ENCODE data around the gene LIMS2.

LIMS2 gene

GRCh38 chr2:127597046-127597983 lies 78.0 kb downstream of the LIMS2 start:
- TF ChIP-seq CTCF (IDR thresholded peaks at IDR 0.05) (no peak), ZFX (IDR thresholded peaks at IDR 0.05; ENCODE audit: borderline replicate concordance) (no peak)

DNA sequence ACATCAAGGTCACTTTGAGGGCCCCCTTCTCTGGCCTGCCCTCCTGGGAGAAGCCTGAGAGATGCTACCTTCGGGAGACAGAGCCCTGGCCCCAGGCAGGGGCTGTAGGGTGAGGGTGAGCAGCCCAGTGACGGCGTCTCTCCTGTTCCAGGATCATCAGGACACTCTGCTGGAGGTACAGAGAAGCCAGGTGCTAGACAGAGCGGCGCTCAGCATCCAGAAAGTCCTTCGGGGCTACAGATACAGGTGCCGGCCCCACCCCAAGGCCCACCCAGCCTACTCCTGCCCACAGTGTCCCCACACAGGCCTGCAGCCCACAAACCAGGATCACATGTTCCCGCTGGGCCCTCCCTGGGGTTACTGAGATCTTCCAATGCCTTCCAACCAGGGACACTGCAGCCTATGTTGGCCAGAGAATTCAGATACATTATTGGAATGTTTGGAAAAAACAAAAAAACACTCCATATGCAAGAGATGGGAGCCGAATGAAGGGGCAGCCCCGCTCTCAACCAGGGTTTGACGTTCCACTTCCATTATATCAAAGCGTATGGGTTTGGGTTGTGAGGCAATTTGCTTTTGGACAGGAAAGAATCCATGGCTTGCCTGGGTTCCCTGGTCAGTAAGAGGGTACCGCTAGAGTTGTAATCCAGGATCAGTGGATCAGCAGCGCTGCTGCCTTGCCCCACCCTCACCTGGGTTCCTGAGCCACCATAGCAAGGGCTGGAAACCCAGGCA lies 78.9 kb downstream of the LIMS2 start:
- no peak for TF ChIP-seq CTCF (IDR thresholded peaks at IDR 0.05)
- TF ChIP-seq ZFX (IDR thresholded peaks at IDR 0.05; ENCODE audit: borderline replicate concordance) = no peak
- H3K27ac ChIP-seq = no peak overlapping the region

More at GRCh38 chr2:127597046-127597983, 78.0 kb downstream of the LIMS2 start:
- H3K27ac ChIP-seq = no peak overlapping the region

- no peak overlapping the region for H3K27ac ChIP-seq
- TF ChIP-seq CTCF (IDR thresholded peaks at IDR 0.05) (no peak), ZFX (IDR thresholded peaks at IDR 0.05; ENCODE audit: borderline replicate concordance) (no peak)
These were observed 81.2 kb downstream of the LIMS2 start for GRCh38 chr2:127594116-127594591.

DNA sequence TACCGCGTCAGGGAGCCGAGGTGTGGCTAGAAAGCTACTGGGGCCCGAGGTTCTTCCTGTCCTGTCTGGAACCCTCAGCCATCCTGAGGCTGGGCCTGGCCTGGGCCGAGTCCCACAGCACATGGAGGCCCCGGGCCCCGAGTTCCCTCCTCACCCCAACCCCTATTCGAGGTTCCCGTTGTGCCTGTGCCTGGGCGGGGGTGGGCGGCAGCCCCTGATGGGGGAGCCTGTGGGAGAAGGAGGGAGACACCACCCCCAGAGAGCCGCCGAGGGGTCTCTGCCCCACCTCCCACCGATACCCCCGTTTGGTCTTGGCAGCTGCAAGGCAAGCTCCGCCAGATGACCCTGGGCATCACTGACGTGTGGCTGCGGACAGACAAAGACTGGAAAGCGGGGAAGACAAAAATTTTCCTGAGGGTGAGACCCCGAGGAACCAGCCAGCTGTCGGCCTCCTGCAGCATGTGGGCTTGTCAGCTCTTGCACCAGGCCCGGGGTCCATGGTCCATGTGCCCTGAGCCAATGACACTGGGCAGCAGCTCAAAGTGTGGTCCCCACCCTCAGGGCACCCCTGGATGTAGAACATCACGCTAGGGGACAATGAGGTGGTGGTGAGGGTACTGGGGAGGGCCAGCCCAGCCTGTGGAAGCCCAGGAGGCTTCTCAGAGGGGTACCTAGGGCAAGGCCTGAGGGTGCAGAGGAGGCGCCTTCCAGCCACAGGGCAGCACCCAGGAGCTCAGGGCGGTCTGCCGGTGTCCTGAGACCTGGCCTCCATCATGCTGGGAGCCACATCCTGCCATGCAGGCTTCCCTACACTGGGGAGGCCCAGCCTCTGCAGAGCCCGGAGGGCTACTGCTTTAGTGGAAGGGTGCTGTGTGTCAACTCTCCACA lies 81.9 kb downstream of the LIMS2 start:
- TF ChIP-seq CTCF (IDR thresholded peaks at IDR 0.05) (no peak), ZFX (IDR thresholded peaks at IDR 0.05; ENCODE audit: borderline replicate concordance) (no peak)
- H3K27ac ChIP-seq = no peak overlapping the region

GRCh38 chr2:127592761-127593227 lies 82.5 kb downstream of the LIMS2 start:
- no peak overlapping the region for H3K27ac ChIP-seq
- TF ChIP-seq ZFX (IDR thresholded peaks at IDR 0.05; ENCODE audit: borderline replicate concordance) = no peak
- no peak for TF ChIP-seq CTCF (IDR thresholded peaks at IDR 0.05)

DNA sequence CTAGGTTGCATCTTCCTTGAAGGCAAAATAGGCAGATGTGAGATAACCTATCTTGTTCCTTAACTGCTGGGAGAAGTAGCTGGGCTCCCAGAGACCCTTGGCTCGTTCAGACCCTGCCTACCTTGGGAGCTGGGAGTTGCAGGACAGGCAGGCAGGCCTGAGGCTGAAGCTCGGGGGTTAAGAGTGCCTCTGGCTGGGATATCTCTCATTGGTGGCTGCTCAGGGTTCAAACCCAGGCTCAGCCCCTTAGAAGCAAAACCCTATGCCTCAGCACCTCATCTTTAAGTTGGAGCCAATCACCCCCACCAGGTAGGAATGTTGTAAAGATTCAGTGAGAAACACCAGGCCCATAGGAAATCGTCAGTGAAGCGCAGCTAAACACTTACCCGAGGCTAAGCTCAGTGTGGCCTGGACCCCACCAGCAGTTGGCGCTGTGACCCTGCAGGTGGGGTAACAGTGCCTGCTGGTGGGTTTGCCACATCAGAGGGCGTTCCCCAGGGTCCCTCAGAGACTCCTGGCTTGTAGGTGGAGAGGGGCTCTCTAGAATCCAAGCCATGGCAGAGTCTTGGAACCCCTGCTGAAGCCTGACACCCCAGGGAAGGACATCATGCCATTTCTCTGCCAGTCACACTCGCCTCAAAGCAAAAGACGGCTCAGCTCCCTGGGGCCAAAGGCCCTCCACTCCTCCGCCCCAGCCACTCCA lies 84.0 kb downstream of the LIMS2 start:
- no peak for TF ChIP-seq ZFX (IDR thresholded peaks at IDR 0.05; ENCODE audit: borderline replicate concordance)
- TF ChIP-seq CTCF (IDR thresholded peaks at IDR 0.05) = peak; percentile 80

More for the DNA sequence above, 84.0 kb downstream of the LIMS2 start:
- no peak overlapping the region for H3K27ac ChIP-seq
